Stimulated activated naive B cell treated with anti-CD40 and anti-IgM and Interleukin-4, amounts not matched to agents 10 μg/mL and 1 μg/mL and 100 μg/mL, for 72 hours (primary cell): Measurements from ENCODE around the gene ACACB.

ENCODE experiments used
- ATAC-seq, 2 donors: fragments of 150-1000 bp; cut with Tn5 transposase; replicated peaks; 2 replicates each; pipeline ENCODE4 v1.10.0; 2021; ENCODE audit warnings: moderate library complexity in 1 of 2
- DNase-seq: peaks from one replicate; pipeline ENCODE4 v3.0.0; 2021
- H3K27ac Mint-ChIP-seq: one replicate; pipeline ENCODE4 v1.8.0; 2022; ENCODE audit warnings: mild to moderate bottlenecking, mixed read lengths
- H3K27me3 Mint-ChIP-seq, 2 donors: one replicate each; pipeline ENCODE4 v1.8.0; 2022; ENCODE audit warnings: mixed read lengths in 2 of 2
- H3K36me3 Mint-ChIP-seq, 2 donors: one replicate each; pipeline ENCODE4 v1.8.0; 2022; ENCODE audit warnings: mixed read lengths in 2 of 2, mild to moderate bottlenecking in 1 of 2
- H3K4me1 Mint-ChIP-seq, 2 donors: one replicate each; pipeline ENCODE4 v1.8.0; 2022; ENCODE audit warnings: mixed read lengths in 2 of 2, mild to moderate bottlenecking in 1 of 2
- H3K4me3 Mint-ChIP-seq, 2 donors: one replicate each; pipeline ENCODE4 v1.8.0; 2022; ENCODE audit warnings: mild to moderate bottlenecking in 2 of 2, mixed read lengths in 2 of 2, moderate library complexity in 1 of 2
- H3K9me3 Mint-ChIP-seq, 2 donors: one replicate each; pipeline ENCODE4 v1.8.0; 2022; ENCODE audit warnings: mixed read lengths in 2 of 2, mild to moderate bottlenecking in 1 of 2

The ACACB gene

DNA sequence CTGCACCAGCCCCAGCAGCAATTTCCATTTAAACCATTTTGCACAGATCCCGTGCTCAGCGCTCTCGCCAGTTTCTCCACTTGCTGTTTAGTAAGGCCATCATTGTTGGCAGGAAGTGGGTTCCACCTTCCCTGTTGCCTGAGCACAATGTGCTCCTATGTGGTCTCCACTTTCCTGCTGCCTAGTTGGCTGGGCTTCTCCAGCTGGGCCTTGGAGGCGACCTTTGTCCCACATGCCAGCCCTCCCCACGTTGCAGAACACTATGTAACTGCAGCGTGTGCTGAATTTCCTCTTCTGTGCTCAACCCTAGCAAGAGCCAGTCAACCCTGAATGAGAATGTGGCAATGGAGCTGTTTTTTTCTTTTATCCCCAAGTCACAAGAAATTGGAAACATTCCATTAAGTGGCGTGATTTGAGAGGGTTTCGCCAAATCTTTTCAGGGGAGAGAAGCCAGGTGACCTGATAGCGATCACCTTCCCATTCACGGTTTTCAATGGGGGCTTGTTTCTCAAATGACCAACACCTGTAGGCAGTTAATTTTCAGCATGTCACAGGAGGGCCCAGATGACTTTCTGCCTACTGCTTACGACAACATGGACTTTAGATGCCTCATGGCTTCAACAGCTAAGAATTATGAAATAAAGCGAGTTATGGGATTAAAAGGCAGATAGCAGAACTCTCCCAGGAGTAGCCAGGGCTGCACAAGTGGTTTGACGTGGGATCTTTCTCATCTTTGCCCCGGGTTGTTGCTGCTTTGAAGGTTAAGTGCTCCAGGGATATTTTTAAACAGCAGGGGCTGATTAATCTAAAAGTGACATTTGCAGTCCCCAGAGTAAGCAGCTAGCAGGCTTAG is at the start of gene ACACB:
Gene ACACB, plus strand, starts transcription at position 830 of the 853 bp plus-strand sequence. CDS start 22,819 bp downstream, outside the sequence.
- Mint-ChIP-seq H3K36me3 (no peaks in the 10 kb centered on the region), H3K27ac (no peak within 1 kb of the TSS), H3K4me3 (no peak within 1 kb of the TSS), H3K9me3 (no peaks in the 10 kb centered on the region), H3K27me3 (no peaks in the 10 kb centered on the region), H3K4me1 (peaks cover 3 to 8% of the 10 kb centered on the region in 2 donors)
- DNase-seq (no peak), ATAC-seq (no peak)

DNA sequence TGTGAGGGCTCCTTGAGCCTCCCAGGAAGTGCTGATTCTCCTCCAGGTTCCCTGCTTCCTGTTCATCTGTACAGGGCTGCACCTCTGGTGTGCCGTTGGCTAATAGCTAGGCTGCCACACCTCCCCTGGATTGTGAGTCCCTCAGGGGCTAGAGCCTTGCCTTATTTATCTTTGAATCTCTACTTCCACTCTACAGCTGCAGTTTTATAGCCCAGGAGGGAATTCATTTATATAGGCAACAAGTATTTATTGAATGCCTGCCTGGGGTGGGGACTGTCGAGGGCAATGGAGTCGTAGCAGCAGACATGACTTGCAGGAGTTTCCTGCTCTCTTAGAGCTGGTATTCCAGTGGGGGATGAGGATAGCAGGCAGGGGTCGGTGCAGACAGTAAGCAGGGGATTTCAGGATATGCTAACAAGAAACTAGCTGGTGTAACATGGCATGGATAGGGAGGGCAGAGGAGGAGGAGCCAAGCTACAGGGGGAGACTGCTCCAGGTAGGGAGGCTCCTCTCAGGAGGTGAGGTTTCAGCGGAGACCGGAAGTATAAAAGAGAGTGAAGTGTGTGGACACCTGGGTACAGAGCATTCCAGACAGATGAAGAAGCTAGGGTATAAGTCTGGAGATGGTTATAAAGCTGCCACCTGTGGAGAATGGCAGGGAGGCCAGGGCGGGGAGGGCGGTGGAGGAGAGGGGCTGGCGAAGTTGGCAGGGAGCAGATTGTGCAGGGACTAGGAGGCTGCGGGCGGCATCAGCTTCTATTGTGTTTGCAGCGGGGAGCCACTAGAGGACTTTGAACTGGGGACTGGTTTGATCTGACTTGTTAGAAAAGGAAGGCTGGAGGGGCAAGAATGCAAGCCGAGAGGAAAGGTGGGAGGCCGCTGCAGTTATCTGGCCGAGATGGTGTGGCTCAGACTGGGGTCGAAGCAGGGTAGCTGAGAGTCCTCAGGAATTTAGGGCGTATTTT is 46.8 kb upstream of the ACACB start:
- Mint-ChIP-seq H3K4me3 (no peak overlapping the region), H3K36me3 (peaks cover 20 to 53% of the 10 kb centered on the region in 2 donors), H3K4me1 (no peaks in the 10 kb centered on the region), H3K27ac (no peak overlapping the region), H3K9me3 (no peaks in the 10 kb centered on the region), H3K27me3 (no peaks in the 10 kb centered on the region)
- no peak for DNase-seq
- ATAC-seq = no peak

DNA sequence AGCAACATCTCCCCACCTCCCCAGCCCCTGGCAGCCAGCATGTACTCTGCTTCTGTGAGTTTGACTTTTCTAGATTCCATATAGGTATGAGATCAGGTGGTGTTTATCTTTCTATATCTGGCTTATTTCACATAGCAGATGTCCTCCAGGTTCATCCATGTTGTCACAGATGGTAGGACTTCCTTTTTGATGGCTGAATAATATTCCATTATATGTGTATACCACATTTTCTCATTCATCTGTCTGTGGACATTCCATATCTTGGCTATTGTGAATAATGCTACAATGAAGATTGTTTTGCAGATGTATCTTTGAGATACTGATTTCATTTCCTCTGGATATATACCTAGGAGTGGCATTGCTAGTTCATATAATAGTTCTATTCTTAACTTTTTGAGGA is 41.5 kb upstream of the ACACB start:
- no peaks in the 10 kb centered on the region for H3K27me3 Mint-ChIP-seq
- no peak overlapping the region for H3K27ac Mint-ChIP-seq
- H3K4me1 Mint-ChIP-seq = no peaks in the 10 kb centered on the region
- DNase-seq = no peak
- peaks cover 3 to 9% of the 10 kb centered on the region in 2 donors for H3K9me3 Mint-ChIP-seq
- ATAC-seq = no peak
- H3K36me3 Mint-ChIP-seq = peaks cover 42 to 62% of the 10 kb centered on the region in 2 donors
- no peak overlapping the region for H3K4me3 Mint-ChIP-seq

DNA sequence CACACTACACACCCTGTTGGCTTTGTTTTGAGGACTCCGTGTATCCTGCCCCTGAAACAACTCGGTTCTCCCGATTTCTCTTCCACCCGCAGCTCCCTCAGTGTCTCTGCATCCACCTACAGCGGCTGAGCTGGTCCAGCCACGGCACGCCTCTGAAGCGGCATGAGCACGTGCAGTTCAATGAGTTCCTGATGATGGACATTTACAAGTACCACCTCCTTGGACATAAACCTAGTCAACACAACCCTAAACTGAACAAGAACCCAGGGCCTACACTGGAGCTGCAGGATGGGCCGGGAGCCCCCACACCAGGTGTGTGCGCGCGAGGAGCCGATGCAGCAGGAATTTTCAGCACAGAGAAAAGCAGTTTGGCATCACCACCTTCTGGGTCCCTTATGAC is 33.6 kb upstream of the ACACB start:
- peaks cover 42 to 60% of the 10 kb centered on the region in 2 donors for H3K36me3 Mint-ChIP-seq
- H3K4me3 Mint-ChIP-seq = no peak overlapping the region
- no peak for DNase-seq

GRCh38 chr12:109084425-109084824 is 32.0 kb upstream of the ACACB start:
- Mint-ChIP-seq H3K27ac (no peak overlapping the region), H3K4me1 (peaks cover under 1 to 3% of the 10 kb centered on the region in 2 donors), H3K36me3 (peaks cover 31 to 51% of the 10 kb centered on the region in 2 donors), H3K27me3 (no peaks in the 10 kb centered on the region), H3K9me3 (peaks cover 0 to 2% of the 10 kb centered on the region in 2 donors), H3K4me3 (no peak overlapping the region)
- ATAC-seq (no peak), DNase-seq (no peak)

More for the DNA sequence above, 33.6 kb upstream of the ACACB start:
- Mint-ChIP-seq H3K4me1 (no peaks in the 10 kb centered on the region), H3K27ac (no peak overlapping the region), H3K9me3 (peaks cover 5 to 6% of the 10 kb centered on the region in 2 donors), H3K27me3 (no peaks in the 10 kb centered on the region)
- no peak for ATAC-seq

DNA sequence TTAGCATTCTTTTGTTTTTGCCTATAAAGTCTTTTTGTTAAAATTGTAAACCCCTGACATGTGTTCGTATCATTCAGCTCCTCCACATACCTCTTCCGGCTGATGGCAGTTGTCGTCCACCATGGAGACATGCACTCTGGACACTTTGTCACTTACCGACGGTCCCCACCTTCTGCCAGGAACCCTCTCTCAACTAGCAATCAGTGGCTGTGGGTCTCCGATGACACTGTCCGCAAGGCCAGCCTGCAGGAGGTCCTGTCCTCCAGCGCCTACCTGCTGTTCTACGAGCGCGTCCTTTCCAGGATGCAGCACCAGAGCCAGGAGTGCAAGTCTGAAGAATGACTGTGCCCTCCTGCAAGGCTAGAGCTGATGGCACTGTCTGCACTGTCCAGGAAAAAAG is 30.8 kb upstream of the ACACB start:
- no peak for ATAC-seq
- H3K27ac Mint-ChIP-seq = no peak overlapping the region
- H3K4me1 Mint-ChIP-seq = peaks cover 5 to 12% of the 10 kb centered on the region in 2 donors
- peaks cover 30 to 44% of the 10 kb centered on the region in 2 donors for H3K36me3 Mint-ChIP-seq
- H3K4me3 Mint-ChIP-seq = no peak overlapping the region
- H3K9me3 Mint-ChIP-seq = no peaks in the 10 kb centered on the region
- DNase-seq = no peak
- H3K27me3 Mint-ChIP-seq = no peaks in the 10 kb centered on the region

GRCh38 chr12:109087250-109087649 is 29.1 kb upstream of the ACACB start:
- Mint-ChIP-seq H3K9me3 (no peaks in the 10 kb centered on the region), H3K27me3 (no peaks in the 10 kb centered on the region), H3K27ac (no peak overlapping the region), H3K4me1 (peaks cover 16 to 28% of the 10 kb centered on the region in 2 donors), H3K36me3 (peaks cover 29 to 44% of the 10 kb centered on the region in 2 donors), H3K4me3 (no peak overlapping the region)
- ATAC-seq (peak in 1 of 2 donors; percentile 39), DNase-seq (no peak)

DNA sequence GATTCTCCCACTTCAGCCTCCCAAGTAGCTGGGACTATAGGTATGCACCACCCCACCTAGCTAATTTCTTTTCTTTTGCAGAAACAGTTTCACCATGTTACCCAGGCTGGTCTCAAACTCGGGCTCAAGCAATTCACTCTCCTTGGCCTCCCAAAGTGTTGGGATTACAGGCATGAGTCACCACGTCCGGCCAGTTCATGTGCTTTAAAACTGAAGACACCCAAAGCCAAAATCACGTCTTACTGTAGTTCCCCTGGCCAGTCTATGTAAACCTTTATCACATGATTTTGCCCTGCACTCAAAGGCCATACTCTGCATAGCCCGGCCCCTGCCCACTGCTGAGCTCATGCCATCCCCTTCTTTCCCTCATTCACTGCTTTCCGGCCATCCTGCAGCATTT is 27.6 kb upstream of the ACACB start:
- ATAC-seq (no peak), DNase-seq (no peak)
- no peak overlapping the region for H3K4me3 Mint-ChIP-seq
- no peak overlapping the region for H3K27ac Mint-ChIP-seq
- peaks cover 20 to 44% of the 10 kb centered on the region in 2 donors for H3K36me3 Mint-ChIP-seq
- H3K9me3 Mint-ChIP-seq = no peaks in the 10 kb centered on the region
- no peaks in the 10 kb centered on the region for H3K27me3 Mint-ChIP-seq
- peaks cover 30 to 44% of the 10 kb centered on the region in 2 donors for H3K4me1 Mint-ChIP-seq

DNA sequence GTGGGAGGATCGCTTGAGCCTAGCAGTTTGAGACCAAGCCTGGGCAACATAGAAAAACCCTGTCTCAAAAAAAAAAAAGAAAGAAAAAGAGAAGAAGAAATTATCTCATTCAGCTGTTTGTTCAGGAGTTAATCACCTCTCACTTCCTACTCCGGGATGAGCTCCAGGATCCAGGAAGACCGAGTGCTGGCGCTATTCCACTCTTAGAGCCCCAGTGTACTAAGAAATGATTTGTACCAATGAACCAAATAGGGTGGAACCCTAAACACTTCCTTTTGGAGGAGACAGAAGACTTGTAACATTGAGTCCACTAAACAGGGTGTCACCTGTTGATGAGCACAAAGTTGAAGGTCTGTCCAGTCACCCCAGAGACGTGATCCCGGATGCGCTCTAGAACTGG is 26.7 kb upstream of the ACACB start:
- DNase-seq (no peak), ATAC-seq (no peak)
- no peak overlapping the region for H3K4me3 Mint-ChIP-seq
- peaks cover 20 to 44% of the 10 kb centered on the region in 2 donors for H3K36me3 Mint-ChIP-seq
- peaks cover 31 to 51% of the 10 kb centered on the region in 2 donors for H3K4me1 Mint-ChIP-seq
- no peaks in the 10 kb centered on the region for H3K9me3 Mint-ChIP-seq
- no peak overlapping the region for H3K27ac Mint-ChIP-seq
- H3K27me3 Mint-ChIP-seq = no peaks in the 10 kb centered on the region

DNA sequence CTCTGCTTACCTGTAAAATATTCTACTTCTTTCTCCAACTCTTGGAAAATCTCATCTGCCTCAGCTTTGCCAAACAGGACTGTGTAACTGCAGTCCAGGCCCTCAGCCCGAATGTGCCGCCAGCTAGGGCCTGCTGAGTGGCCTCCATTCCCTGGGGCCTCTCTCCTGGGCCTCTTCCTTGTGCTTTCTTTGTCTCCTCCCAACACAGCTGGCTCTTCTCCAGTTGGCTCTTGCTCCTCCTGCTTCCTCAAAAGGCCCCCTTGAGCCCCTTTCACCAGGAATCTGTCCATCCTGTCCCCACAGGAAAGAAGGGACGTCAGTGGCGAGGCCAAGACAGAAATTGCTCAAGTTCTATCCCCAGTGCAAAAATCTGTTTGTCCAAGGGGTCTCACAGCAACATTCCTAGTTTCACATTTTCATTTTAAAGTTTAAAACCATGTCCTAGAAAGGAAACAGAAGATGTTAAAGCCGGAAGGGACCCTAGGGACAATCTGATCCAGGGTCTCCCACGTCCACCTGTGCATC is 23.8 kb upstream of the ACACB start:
- H3K4me1 Mint-ChIP-seq = peaks cover 31 to 54% of the 10 kb centered on the region in 2 donors
- ATAC-seq (no peak), DNase-seq (no peak)
- peak overlapping the region; percentile 75 to 81 for H3K4me3 Mint-ChIP-seq
- peaks cover 17 to 31% of the 10 kb centered on the region in 2 donors for H3K36me3 Mint-ChIP-seq
- peak overlapping the region; percentile 98 for H3K27ac Mint-ChIP-seq
- no peaks in the 10 kb centered on the region for H3K9me3 Mint-ChIP-seq
- no peaks in the 10 kb centered on the region for H3K27me3 Mint-ChIP-seq

GRCh38 chr12:109093022-109093918 is 23.1 kb upstream of the ACACB start, which contains the start of gene ALKBH2:
Gene ALKBH2, minus strand, starts transcription at chr12:109093472. Its CDS starts 686 bp downstream, at chr12:109092786.
- ATAC-seq (peak; percentile 73 to 74), DNase-seq (peak; percentile 93)
- Mint-ChIP-seq H3K27me3 (no peaks in the 10 kb centered on the region), H3K4me1 (peaks cover 31 to 59% of the 10 kb centered on the region in 2 donors), H3K36me3 (peaks cover 17 to 31% of the 10 kb centered on the region in 2 donors), H3K9me3 (no peaks in the 10 kb centered on the region), H3K4me3 (peak within 1 kb of the TSS; percentile 75 to 81), H3K27ac (peak within 1 kb of the TSS; percentile 98)

- no peaks in the 10 kb centered on the region for H3K9me3 Mint-ChIP-seq
- no peak for DNase-seq
- H3K4me3 Mint-ChIP-seq = peak overlapping the region; percentile 85 to 96
- peaks cover 23 to 57% of the 10 kb centered on the region in 2 donors for H3K4me1 Mint-ChIP-seq
- no peaks in the 10 kb centered on the region for H3K27me3 Mint-ChIP-seq
- no peak overlapping the region for H3K27ac Mint-ChIP-seq
- no peak for ATAC-seq
- H3K36me3 Mint-ChIP-seq = peaks cover 4 to 21% of the 10 kb centered on the region in 2 donors
Observed at GRCh38 chr12:109097140-109097434, 19.3 kb upstream of the ACACB start.

DNA sequence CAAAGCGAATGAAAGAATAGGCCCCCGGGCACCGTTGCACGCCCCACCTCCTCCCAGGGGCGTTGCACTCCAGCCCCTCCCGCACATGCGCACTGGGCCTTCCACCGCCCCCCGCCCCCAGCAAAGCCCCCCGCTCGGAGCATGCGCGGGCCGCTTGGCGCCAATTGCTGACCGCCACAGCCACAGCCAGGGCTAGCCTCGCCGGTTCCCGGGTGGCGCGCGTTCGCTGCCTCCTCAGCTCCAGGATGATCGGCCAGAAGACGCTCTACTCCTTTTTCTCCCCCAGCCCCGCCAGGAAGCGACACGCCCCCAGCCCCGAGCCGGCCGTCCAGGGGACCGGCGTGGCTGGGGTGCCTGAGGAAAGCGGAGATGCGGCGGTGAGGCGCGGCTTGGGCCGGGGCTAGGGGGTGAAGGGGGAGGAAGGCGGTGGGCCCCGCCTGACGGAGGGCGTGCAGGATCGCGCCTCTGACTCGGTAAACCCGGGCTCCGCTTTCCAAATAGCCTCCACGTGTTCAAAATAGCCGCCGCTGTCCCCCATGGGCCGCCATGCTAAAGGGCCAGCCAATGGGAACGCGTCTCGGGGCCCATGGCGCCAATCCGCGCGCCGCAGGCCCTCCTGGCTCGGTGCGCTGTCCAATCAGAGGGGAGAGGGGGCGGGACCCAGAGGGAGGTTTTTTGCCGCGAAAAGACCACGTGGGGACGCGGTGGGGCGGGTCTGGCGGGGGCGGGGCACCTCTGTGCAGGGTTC is 18.8 kb upstream of the ACACB start, which contains the start of gene UNG:
Gene UNG, plus strand, starts transcription at position 163 of the 748 bp plus-strand sequence. Its CDS starts 83 bp downstream, at position 246.
- Mint-ChIP-seq H3K27me3 (no peaks in the 10 kb centered on the region), H3K4me1 (peaks cover 18 to 52% of the 10 kb centered on the region in 2 donors), H3K27ac (peak within 1 kb of the TSS; percentile 92), H3K9me3 (no peaks in the 10 kb centered on the region), H3K36me3 (peaks cover 6 to 18% of the 10 kb centered on the region in 2 donors), H3K4me3 (peak within 1 kb of the TSS; percentile 85 to 96)
- ATAC-seq = peak; percentile 90 to 94
- peak; percentile 94 for DNase-seq
